GM19351 (cell line): ENCODE measurements around the gene SIDT2.
A peak's percentile ranks its signal among the peaks of the same experiment; 100 is the strongest.

Experiments used
- ATAC-seq: cut with Tn5 transposase; IDR thresholded peaks from one replicate; pipeline ENCODE4 v1.9.1; 2021; ENCODE audit warnings: mild to moderate bottlenecking, moderate library complexity; ENCODE audit not compliant: unreplicated experiment

SIDT2 gene

GRCh38 chr11:117220568-117220967, 42.0 kb downstream of the SIDT2 start:
- no peak for ATAC-seq

- no peak for ATAC-seq
Observed at GRCh38 chr11:117220999-117221774, 42.6 kb downstream of the SIDT2 start.

- no peak for ATAC-seq
Observed at GRCh38 chr11:117221775-117222517, 43.4 kb downstream of the SIDT2 start.

- ATAC-seq = no peak
Observed at GRCh38 chr11:117222991-117223740, 44.6 kb downstream of the SIDT2 start.

- ATAC-seq = no peak
Observed at GRCh38 chr11:117223741-117224689, 45.5 kb downstream of the SIDT2 start.

GRCh38 chr11:117225553-117226170, 47.1 kb downstream of the SIDT2 start:
- no peak for ATAC-seq

- peak; percentile 70 for ATAC-seq
Observed at GRCh38 chr11:117226388-117227385, 48.1 kb downstream of the SIDT2 start.

- no peak for ATAC-seq
Observed at GRCh38 chr11:117228091-117228490, 49.5 kb downstream of the SIDT2 start.

- ATAC-seq = no peak
Observed at GRCh38 chr11:117229411-117229810, 50.9 kb downstream of the SIDT2 start.

- ATAC-seq = no peak
Observed at GRCh38 chr11:117229931-117230285, 51.4 kb downstream of the SIDT2 start.

- ATAC-seq = no peak
Observed at GRCh38 chr11:117230286-117230961, 51.9 kb downstream of the SIDT2 start.

GRCh38 chr11:117230999-117231841, 52.7 kb downstream of the SIDT2 start:
- no peak for ATAC-seq

- ATAC-seq = no peak
Observed at GRCh38 chr11:117231842-117232091, 53.2 kb downstream of the SIDT2 start, which contains the start of gene PCSK7. PCSK7 (minus strand) TSS chr11:117232073; CDS start chr11:117229844, 2,229 bp downstream.

GRCh38 chr11:117232092-117232878, 53.7 kb downstream of the SIDT2 start, which contains the start of gene RNF214:
RNF214 (plus strand) TSS chr11:117232671; CDS start chr11:117234273, 1,602 bp downstream.
- peak; percentile 73 for ATAC-seq

- ATAC-seq = no peak
Observed at GRCh38 chr11:117232911-117233409, 54.4 kb downstream of the SIDT2 start.

GRCh38 chr11:117238221-117238620, 59.7 kb downstream of the SIDT2 start:
- ATAC-seq = no peak
